C4-2B (cell line): ENCODE data around the gene FARP2.

ENCODE experiments used
- H3K27ac ChIP-seq: fragments of 450-650 bp; 2 replicates; pipeline ENCODE4 v1.5.1; 2017
- ZFX ChIP-seq: fragments of 450-650 bp; IDR thresholded peaks from 2 replicates; pipeline ENCODE4 v1.6.1; 2017
- TF ChIP-seq, protein P1 (sequence below): fragments of 450-650 bp; conservative IDR thresholded peaks from 2 replicates; pipeline ENCODE4 v1.5.1; 2017; ENCODE audit warnings: mild to moderate bottlenecking

Gene FARP2

DNA sequence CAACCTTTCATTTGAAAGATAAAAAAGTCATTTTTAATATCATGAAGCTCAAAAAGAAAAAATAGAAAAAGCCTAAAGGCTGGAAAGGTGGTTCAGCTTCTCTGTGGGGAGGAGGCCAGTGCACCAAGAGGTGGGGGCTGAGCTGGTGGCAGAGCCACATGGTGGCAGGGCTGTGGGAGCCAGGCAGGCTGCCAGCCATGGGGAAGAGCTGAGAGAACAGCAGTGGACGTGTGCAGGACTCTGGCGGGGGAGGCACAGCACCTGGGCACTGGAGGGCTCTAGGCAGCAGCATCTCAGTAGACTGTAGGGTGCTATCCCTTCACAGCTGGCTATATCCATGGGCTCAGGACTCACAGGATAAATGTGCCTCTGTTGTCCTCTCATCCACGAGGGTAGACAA is 104.5 kb downstream of the FARP2 start:
- H3K27ac ChIP-seq: peak overlapping the region; percentile 91
- TF ChIP-seq ZFX: no peak
- TF ChIP-seq, protein P1, sequence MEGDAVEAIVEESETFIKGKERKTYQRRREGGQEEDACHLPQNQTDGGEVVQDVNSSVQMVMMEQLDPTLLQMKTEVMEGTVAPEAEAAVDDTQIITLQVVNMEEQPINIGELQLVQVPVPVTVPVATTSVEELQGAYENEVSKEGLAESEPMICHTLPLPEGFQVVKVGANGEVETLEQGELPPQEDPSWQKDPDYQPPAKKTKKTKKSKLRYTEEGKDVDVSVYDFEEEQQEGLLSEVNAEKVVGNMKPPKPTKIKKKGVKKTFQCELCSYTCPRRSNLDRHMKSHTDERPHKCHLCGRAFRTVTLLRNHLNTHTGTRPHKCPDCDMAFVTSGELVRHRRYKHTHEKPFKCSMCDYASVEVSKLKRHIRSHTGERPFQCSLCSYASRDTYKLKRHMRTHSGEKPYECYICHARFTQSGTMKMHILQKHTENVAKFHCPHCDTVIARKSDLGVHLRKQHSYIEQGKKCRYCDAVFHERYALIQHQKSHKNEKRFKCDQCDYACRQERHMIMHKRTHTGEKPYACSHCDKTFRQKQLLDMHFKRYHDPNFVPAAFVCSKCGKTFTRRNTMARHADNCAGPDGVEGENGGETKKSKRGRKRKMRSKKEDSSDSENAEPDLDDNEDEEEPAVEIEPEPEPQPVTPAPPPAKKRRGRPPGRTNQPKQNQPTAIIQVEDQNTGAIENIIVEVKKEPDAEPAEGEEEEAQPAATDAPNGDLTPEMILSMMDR: no peak

DNA sequence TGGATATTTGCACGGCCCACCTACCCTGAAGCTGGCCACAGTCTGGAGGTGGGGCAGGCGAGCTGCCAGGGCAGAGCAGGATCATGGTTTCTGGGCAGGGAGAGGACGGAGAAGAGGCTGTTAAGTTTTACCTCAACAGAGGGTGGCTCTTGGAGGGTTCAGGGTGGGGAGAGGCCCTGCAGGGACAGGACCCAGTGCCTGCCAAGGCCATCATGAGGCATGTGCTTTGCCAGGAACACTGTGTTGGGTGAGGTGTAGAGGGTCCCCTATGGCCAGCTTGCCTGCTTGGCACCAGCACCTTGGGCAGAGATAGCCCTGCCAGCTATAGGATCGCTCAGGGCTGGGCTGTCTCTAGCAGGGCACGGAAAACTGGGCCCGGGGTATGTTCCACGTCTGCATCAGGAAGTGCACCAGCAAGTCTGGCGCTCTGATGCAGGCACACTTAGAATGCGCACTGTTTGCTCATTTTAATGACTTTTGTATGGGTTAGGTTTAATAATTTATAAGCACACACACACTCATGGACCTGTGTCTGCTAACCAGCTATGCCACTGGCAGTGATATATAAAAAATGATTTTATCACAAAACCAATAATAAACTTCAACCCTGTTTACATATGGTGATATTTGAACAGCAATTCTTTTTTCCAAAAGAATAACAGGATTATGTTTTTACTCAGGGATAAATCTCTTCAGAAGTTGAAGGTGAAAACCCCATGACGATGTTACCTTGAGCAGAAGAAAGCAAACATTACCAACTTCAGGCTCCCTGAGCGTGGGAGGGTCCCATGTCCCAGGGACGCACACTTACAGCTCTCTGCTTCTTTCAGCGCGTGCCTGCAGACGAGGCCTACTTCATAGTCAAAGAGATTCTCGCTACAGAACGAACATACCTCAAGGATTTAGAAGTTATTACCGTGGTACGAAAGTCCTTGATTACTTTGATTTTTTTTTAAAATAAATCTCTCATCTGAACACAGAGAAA is 105.9 kb downstream of the FARP2 start:
- no peak; the same call in 1 of the 2 replicates for TF ChIP-seq ZFX
- TF ChIP-seq, protein P1: no peak
- H3K27ac ChIP-seq: peak overlapping the region; percentile 91

DNA sequence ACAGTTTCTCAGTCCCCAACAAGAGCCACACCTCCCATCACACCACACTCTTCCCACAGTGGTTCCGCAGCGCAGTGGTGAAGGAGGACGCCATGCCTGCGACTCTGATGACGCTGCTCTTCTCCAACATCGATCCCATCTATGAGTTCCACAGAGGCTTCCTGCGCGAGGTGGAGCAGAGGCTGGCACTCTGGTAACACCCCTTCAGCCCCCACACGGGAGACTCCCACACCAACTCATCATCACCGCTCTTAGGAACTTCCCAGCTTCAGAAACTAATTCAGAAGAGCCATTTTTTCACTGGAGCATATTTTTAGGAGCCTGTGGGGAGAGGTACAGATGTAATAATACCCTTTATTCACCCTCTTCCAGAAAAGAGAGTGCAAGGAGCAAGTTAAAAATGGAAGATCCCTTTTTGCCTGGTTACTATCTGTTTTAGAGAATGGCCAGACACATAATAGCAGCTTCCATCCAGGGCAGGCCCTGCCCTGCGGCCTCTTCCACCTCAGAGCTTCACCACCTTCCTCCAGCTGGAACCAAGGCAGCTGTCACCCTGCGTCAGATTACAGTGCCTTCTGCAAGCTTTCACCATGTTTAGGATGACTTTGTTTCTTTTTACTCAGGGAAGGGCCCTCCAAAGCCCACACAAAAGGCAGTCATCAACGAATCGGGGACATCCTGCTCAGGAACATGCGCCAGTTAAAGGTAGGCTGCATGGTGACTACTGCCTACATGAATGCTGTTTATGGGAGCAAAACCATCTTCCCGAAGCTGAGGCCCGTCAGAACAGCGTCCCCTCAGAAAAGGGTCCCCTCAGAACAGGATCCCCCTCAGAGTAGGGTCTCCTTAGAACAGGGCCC is 107.4 kb downstream of the FARP2 start:
- TF ChIP-seq, protein P1: no peak
- peak overlapping the region; percentile 91 for H3K27ac ChIP-seq

DNA sequence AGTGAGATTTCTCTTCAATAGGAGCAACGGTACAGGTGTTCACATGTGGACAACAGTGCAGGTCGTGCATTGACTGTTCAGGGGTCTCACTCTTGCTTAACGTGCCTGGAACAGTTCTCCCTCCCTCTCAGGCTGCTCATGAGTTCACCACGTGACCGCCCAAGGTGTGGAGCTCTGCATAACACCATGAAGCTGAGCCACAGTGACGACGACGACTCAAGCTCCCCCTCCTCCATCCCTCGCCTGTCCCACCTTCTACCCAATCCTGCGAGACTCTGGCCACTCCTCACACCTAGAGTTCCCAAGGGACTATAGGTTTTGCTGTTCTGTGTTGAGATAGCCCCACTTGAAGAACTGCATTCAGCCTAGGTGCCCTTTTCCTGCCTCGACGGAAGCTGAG is 109.5 kb downstream of the FARP2 start:
- TF ChIP-seq, protein P1: no peak
- TF ChIP-seq ZFX: no peak
- no peak overlapping the region for H3K27ac ChIP-seq

DNA sequence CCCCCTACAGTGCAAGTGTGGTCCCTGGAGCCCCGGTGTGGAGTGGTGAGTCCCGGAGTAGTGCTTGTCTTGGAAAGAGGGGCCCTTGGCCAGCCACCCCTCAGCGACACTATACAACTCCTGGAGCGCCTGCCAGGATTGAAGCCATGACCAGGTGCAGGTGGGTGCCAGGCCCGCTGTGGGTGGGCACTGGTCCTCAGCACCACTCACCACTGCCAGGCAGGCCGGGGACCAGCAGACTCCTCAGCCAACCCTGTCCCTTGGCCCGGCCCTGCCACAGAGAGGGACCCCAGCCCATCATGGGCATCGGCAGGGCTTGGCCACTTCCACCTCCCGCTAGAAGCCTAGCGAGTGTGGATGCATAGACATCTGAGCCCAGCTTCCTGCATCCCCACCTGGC is 110.1 kb downstream of the FARP2 start:
- H3K27ac ChIP-seq: no peak overlapping the region
- TF ChIP-seq, protein P1: no peak
- no peak for TF ChIP-seq ZFX

DNA sequence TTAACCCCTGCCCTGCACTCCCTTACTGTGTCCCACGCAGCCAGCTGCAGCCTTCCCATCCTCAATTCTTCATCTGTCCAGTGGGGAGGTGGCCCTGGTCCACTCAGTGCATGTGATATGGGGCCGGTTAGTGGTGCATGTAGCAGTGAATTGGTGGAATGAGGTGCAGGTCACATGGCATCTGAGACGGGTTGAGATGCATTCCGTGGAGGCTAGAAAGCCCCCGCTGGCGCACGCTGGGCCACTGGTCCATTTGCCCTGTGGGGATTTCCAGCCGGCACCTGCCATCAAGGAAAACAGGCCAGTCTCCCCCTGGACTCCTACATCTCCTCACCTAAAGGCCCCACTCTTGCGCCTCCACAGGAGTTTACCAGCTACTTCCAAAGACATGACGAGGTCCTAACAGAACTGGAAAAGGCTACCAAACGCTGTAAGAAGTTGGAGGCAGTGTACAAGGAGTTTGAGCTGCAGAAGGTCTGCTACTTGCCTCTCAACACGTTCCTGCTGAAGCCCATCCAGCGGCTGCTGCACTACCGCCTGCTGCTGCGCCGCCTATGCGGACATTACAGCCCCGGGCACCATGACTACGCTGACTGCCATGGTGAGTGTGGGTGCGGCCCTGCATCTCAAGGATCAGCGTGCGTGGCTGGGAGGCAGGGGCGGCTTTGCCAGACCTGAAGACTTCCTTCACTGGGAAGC is 111.8 kb downstream of the FARP2 start:
- no peak overlapping the region for H3K27ac ChIP-seq
- no peak for TF ChIP-seq ZFX
- TF ChIP-seq, protein P1: no peak
